Stromal cell of bone marrow (primary cell): Measurements from ENCODE around the gene FOXJ1.

Experiments
- DNase-seq: peaks from one replicate; pipeline ENCODE4 v3.0.0-alpha.2; 2012; ENCODE audit warnings: low read depth

Gene FOXJ1

GRCh38 chr17:76091526-76092286 is 49.3 kb downstream of the FOXJ1 start:
- DNase-seq: no peak

- no peak for DNase-seq
These were observed 50.4 kb downstream of the FOXJ1 start for GRCh38 chr17:76090517-76091129.

GRCh38 chr17:76089680-76090516 is 51.1 kb downstream of the FOXJ1 start:
- DNase-seq: no peak

GRCh38 chr17:76088868-76089576 is 52.0 kb downstream of the FOXJ1 start:
- DNase-seq: no peak

GRCh38 chr17:76088041-76088867 is 52.8 kb downstream of the FOXJ1 start:
- DNase-seq: no peak

- no peak for DNase-seq
These were observed 53.5 kb downstream of the FOXJ1 start for GRCh38 chr17:76087531-76087930.

- no peak for DNase-seq
These were observed 54.7 kb downstream of the FOXJ1 start for GRCh38 chr17:76086384-76086783.
